Measurements from ENCODE around the gene TMED1. TPM values are rescaled to one million over a fixed set of nuclear protein-coding genes. Genes with fewer than 3 reads are reported as not detected.

TMED1 gene
- total RNA-seq, 2 experiments from 2014 or later: 18.8 to 19.1 TPM

GRCh38 chr19:10797541-10798256, 38.3 kb downstream of the TMED1 start:
- Mint-ChIP-seq H3K4me3 (peak overlapping the region; percentile 76), H3K27ac (peak overlapping the region; percentile 99), H3K36me3 (peaks cover 29% of the 10 kb centered on the region), H3K27me3 (no peaks in the 10 kb centered on the region), H3K9me3 (no peaks in the 10 kb centered on the region), H3K4me1 (ENCODE audit: low read depth) (peaks cover 32% of the 10 kb centered on the region)
- POLR2A ChIA-PET: interaction anchor here (0.6 kb wide), 1 partner anchor 38 kb away, joined by 3 read pairs; the partner anchor contains the start of gene TMED1
- CTCF ChIA-PET: interaction anchor here (0.9 to 2.4 kb wide), 7 partner anchors 14 to 98 kb away, joined by 3 to 10 read pairs (median 5); partner anchors contain the start of gene DNM2
- intact Hi-C loops (cut with micrococcal nuclease): loop anchor here (1.0 to 10.0 kb wide), 9 partner anchors 12 to 297 kb away; partner anchors contain the start of genes CARM1, CDKN2D and TMED1
- DNase-seq: peak; percentile 98

DNA sequence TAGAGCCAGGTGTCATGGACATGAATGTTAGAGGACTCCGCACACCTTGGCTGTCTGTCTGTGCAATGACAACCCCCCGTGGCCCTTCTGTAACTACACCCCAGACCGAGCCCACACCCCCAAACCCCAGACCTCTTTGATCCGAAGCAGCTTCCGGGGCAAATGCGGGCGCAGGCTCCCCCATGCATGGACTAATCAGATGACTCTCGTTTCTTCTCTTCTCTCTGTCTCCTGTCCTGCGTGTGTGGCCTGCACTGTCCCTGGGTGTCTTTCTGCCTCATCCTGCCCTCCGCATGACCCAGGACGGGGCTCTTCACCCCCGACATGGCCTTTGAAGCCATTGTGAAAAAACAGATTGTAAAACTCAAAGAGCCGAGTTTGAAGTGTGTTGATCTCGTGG, 38.9 kb downstream of the TMED1 start:
- Mint-ChIP-seq H3K27me3 (no peaks in the 10 kb centered on the region), H3K27ac (peak overlapping the region; percentile 99), H3K4me1 (ENCODE audit: low read depth) (peaks cover 32% of the 10 kb centered on the region), H3K36me3 (peaks cover 29% of the 10 kb centered on the region), H3K4me3 (peak overlapping the region; percentile 76), H3K9me3 (no peaks in the 10 kb centered on the region)
- DNase-seq: peak; percentile 70
- ChIA-PET POLR2A (interaction anchor here (0.6 kb wide), 1 partner anchor 39 kb away, joined by 3 read pairs; the partner anchor contains the start of gene TMED1), CTCF (interaction anchor here (0.9 to 2.4 kb wide), 5 partner anchors 14 to 80 kb away, joined by 3 to 10 read pairs (median 8); partner anchors contain the start of gene DNM2)
- intact Hi-C loops (cut with micrococcal nuclease): loop anchor here (1.0 to 10.0 kb wide), 9 partner anchors 12 to 298 kb away; partner anchors contain the start of genes CARM1, CDKN2D and TMED1

DNA sequence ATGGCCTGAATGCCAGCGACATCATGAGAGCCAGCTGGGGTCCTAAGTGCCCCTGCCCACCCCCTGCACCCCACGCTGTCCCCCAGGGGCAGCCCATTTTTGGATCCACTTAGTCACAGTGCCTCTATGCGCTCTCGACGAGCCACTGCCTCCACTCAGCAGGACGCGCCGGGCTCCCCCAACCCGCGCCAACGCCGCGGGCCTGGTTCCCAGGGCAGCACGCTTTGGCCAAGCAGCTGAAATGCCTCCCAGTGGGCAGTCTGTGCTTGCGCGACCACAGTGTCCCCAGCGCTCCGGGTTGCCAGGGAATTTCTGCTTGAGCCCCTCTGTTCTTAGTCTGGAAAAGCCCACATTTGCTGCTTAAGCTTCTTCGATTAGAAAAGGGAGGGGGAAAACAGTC, 39.4 kb downstream of the TMED1 start:
- Mint-ChIP-seq H3K4me3 (peak overlapping the region; percentile 76), H3K9me3 (no peaks in the 10 kb centered on the region), H3K4me1 (ENCODE audit: low read depth) (peaks cover 32% of the 10 kb centered on the region), H3K27me3 (no peaks in the 10 kb centered on the region), H3K27ac (peak overlapping the region; percentile 99), H3K36me3 (peaks cover 31% of the 10 kb centered on the region)
- CTCF ChIA-PET: interaction anchor here (0.9 to 2.4 kb wide), 6 partner anchors 15 to 79 kb away, joined by 3 to 10 read pairs (median 6); partner anchors contain the start of gene DNM2
- intact Hi-C loops (cut with micrococcal nuclease): loop anchor here (1.0 to 10.0 kb wide), 9 partner anchors 13 to 298 kb away; partner anchors contain the start of genes CARM1, CDKN2D and TMED1
- POLR2A ChIA-PET: no interaction called here
- no peak for DNase-seq

DNA sequence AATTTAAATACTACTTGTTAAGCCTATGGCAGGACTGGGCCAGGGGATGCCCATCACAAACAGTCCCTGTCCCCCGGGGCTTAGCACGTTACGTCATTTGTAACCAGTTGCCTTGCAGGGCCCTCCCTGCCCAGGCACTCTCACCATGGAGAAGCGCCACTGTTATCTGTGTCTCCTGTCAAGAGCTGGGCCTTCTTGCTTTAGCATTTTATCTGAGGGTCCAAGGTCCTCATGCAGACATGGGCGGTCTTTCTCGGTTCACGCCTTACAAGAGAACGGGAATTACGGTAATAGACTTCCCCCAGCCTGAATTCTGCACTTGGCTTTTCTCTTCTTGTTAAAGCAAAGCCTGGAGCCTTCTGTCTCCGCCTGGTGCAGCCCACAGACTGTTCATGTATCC, 46.1 kb downstream of the TMED1 start:
- Mint-ChIP-seq H3K4me3 (no peak overlapping the region), H3K9me3 (no peaks in the 10 kb centered on the region), H3K27ac (no peak overlapping the region), H3K4me1 (ENCODE audit: low read depth) (no peaks in the 10 kb centered on the region), H3K36me3 (peaks cover 29% of the 10 kb centered on the region), H3K27me3 (no peaks in the 10 kb centered on the region)
- DNase-seq: no peak
- intact Hi-C loops (cut with micrococcal nuclease): loop anchor here (10.0 kb wide), 1 partner anchor 305 kb away; no protein-coding TSS in a partner anchor
- ChIA-PET CTCF (no interaction called here), POLR2A (no interaction called here)

- Mint-ChIP-seq H3K27me3 (no peaks in the 10 kb centered on the region), H3K27ac (peak overlapping the region; percentile 38), H3K4me1 (ENCODE audit: low read depth) (no peaks in the 10 kb centered on the region), H3K36me3 (peaks cover 33% of the 10 kb centered on the region), H3K4me3 (no peak overlapping the region), H3K9me3 (no peaks in the 10 kb centered on the region)
- DNase-seq: no peak
- ChIA-PET POLR2A (no interaction called here), CTCF (no interaction called here)
- intact Hi-C loops (cut with micrococcal nuclease): no loop called here
These were observed 47.9 kb downstream of the TMED1 start for GRCh38 chr19:10788146-10788545.

GRCh38 chr19:10784257-10784656, 51.8 kb downstream of the TMED1 start:
- H3K36me3 Mint-ChIP-seq: peaks cover 51% of the 10 kb centered on the region
- DNase-seq: no peak
- intact Hi-C loops (cut with micrococcal nuclease): no loop called here
- H3K9me3 Mint-ChIP-seq: no peaks in the 10 kb centered on the region
- no peaks in the 10 kb centered on the region for H3K27me3 Mint-ChIP-seq
- CTCF ChIA-PET: no interaction called here
- no peak overlapping the region for H3K4me3 Mint-ChIP-seq
- no peak overlapping the region for H3K27ac Mint-ChIP-seq
- POLR2A ChIA-PET: no interaction called here
- no peaks in the 10 kb centered on the region for H3K4me1 Mint-ChIP-seq (ENCODE audit: low read depth)

DNA sequence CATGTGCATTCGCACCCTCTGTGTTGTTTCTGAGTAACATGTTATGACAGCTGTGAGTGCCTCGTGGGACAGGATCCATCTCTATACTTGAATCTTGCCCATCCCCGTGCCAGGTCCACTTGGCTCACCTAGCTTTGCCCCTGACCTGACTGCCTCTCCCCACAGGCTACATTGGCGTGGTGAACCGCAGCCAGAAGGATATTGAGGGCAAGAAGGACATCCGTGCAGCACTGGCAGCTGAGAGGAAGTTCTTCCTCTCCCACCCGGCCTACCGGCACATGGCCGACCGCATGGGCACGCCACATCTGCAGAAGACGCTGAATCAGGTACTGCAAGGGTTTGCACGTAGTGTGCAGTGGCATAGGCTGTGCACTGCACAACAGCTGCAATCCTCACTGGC, 53.2 kb downstream of the TMED1 start:
- Mint-ChIP-seq H3K27ac (no peak overlapping the region), H3K9me3 (no peaks in the 10 kb centered on the region), H3K4me1 (ENCODE audit: low read depth) (no peaks in the 10 kb centered on the region), H3K36me3 (peaks cover 52% of the 10 kb centered on the region), H3K27me3 (no peaks in the 10 kb centered on the region), H3K4me3 (no peak overlapping the region)
- no peak for DNase-seq
- intact Hi-C loops (cut with micrococcal nuclease): no loop called here
- CTCF ChIA-PET: interaction anchor here (1.3 to 2.1 kb wide), 4 partner anchors 76 to 202 kb away, joined by 3 to 5 read pairs (median 4); no protein-coding TSS in a partner anchor
- POLR2A ChIA-PET: no interaction called here

Small RNAs within 50 kb of the gene (microRNA-seq; reads per million reads assigned to microRNA genes)
- not detected for gene MIR199A1 (ENCODE audit: borderline microRNAs expressed, borderline number of aligned reads, borderline replicate concordance)
- 2.4 reads per million for gene MIR6793 (ENCODE audit: borderline microRNAs expressed, borderline number of aligned reads, borderline replicate concordance)

Other genes starting within 250 kb of the TMED1 start
- gene AP1M2, start 248.9 kb downstream of the TMED1 start, total RNA-seq: not detected
- gene SLC44A2, start 210.7 kb downstream of the TMED1 start, total RNA-seq: 10 to 100 TPM; 89.3 to 94.6 TPM
- gene ILF3, start 181.9 kb downstream of the TMED1 start, total RNA-seq: 100 to 1,000 TPM; 355 to 357 TPM
- gene QTRT1, start 134.8 kb downstream of the TMED1 start, total RNA-seq: 10 to 100 TPM; 43.1 to 47.4 TPM
- 100 to 1,000 TPM; 171 to 173 TPM for gene DNM2, start 118.1 kb downstream of the TMED1 start, total RNA-seq
- gene C19orf38, start 12.2 kb upstream of the TMED1 start, total RNA-seq: 1 to 10 TPM; 1.4 to 1.7 TPM
- gene CARM1, start 35.3 kb upstream of the TMED1 start, total RNA-seq: 10 to 100 TPM; 75.0 to 78.3 TPM
- gene YIPF2, start 92.4 kb upstream of the TMED1 start, total RNA-seq: 10 to 100 TPM; 25.6 to 28.4 TPM
- gene TIMM29, start 92.6 kb upstream of the TMED1 start, total RNA-seq: 10 to 100 TPM; 15.6 to 16.4 TPM
- gene SMARCA4, start 124.8 kb upstream of the TMED1 start, total RNA-seq: 100 to 1,000 TPM in 1 of 2 experiments, 10 to 100 TPM in 1; 97.8 to 101 TPM

Measured in activated CD4-positive, alpha-beta memory T cell treated with anti-CD3 and anti-CD28 coated beads for 36 hours (primary cell).